Stimulated activated CD8-positive, alpha-beta memory T cell treated with anti-CD3 and anti-CD28 coated beads, Interleukin-15, amount 100 ng/mL, for 4 hours (primary cell): ENCODE results near the gene WNT5B.

ENCODE experiments used
- DNase-seq, 2 donors: peaks; one replicate each; pipeline ENCODE4 v3.0.0-alpha.2; 2020; ENCODE audit warnings: low read depth in 2 of 2

WNT5B gene

GRCh38 chr12:1630133-1630826, 1.2 kb downstream of the WNT5B start:
- no peak for DNase-seq

- DNase-seq: no peak
Observed at GRCh38 chr12:1630827-1631591, 2.0 kb downstream of the WNT5B start.

DNA sequence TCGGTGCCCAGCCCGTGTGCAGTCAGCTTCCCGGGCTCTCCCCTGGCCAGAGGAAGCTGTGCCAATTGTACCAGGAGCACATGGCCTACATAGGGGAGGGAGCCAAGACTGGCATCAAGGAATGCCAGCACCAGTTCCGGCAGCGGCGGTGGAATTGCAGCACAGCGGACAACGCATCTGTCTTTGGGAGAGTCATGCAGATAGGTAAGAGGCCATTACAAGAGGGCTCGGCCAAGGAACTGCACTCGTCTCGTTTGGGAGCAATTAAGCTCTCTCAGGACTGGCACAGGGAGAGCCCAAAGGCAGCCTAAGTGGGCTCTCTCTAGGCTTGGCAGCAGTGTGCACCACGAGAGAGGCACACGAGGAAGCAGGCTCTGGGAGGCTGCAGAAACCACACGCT, 3.7 kb downstream of the WNT5B start:
- DNase-seq: no peak

- DNase-seq: no peak
Observed at GRCh38 chr12:1633459-1633858, 4.4 kb downstream of the WNT5B start.

- no peak for DNase-seq
Observed at GRCh38 chr12:1634149-1634548, 5.1 kb downstream of the WNT5B start.

DNA sequence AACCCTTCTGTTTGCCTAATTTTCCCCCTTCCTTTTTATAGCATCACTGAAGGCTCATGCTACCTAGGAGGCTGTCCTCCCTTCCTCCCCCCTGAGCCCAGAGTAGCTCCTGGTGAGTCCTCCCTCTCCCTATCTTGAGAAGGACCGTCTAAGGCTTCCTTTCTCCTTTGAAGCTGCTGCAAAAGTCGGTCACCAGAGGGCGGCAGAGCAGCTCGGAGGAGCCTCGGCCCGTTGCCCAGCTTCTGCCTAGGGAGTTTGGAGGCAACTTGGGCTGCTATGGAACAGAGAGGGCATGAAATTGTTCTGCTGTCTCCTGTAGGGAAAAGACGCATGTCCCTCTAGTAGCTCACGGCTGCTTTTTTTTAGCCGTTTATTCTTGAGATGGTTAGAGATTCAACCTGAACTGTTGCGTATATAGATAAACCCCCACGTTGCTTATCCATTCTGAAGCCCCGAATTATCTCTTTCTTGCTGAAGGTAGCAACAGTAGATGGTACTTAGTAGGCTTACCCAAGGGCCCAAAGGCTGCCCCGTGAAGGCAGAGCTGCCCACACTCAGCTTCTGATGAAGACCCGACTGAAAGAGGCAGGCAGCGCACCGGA, 5.7 kb downstream of the WNT5B start:
- DNase-seq: peak; percentile 17 to 20

GRCh38 chr12:1635301-1636095, 6.5 kb downstream of the WNT5B start:
- no peak for DNase-seq

DNA sequence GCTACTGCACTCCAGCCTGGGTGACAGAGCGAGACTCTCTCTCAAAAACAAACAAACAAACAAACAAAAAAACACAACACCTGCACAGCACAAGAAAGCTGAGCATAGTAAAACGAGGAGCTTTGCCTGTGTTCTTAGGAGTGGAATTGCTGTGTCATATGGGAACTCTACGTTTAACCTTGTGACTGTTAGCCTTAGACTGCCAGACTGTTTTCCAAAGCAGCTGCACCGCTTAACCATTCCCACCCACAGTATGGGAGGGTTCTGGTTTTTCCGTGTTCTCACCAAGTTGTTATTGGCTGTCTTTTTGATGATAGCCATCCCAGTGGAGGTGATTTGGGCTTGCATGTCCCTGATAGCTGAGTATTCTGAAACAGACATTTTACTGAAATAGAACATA, 9.2 kb downstream of the WNT5B start:
- DNase-seq: no peak

GRCh38 chr12:1639538-1639937, 10.5 kb downstream of the WNT5B start:
- DNase-seq: no peak

- DNase-seq: no peak
Observed at GRCh38 chr12:1640328-1641234, 11.6 kb downstream of the WNT5B start.

- DNase-seq: no peak
Observed at GRCh38 chr12:1642513-1642912, 13.5 kb downstream of the WNT5B start.

- no peak for DNase-seq
Observed at GRCh38 chr12:1643043-1643442, 14.0 kb downstream of the WNT5B start.

DNA sequence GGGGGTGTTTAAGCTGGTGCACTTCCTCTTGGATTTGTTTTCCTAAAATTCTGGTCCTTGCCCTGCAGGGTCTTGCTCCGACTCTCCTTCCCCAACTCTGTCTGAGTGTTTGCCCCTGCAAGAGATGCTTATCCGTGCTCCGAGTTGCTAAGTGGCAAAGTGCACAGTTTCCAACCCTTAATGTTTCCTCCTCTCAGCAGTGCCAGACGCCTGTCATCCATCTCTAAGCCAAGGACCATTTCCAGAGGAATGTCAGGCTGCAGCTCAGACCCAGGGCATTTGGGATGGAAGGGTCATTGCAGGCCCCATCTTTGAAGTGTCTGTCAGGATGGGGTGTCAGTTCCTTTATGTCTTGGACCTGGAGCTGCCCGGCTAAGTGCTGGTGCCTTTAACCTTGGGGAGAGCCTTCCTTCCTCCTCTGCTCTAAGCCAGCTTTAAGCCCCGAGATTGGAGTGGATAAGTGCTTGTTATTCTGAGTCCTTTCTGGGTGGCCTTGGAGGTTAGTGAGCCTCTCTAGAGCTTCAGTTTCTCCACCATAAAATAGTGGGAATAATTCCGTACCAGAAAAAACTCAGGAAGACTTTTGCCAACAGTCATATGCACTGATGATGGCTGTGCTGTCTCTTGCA, 15.0 kb downstream of the WNT5B start:
- DNase-seq: no peak

DNA sequence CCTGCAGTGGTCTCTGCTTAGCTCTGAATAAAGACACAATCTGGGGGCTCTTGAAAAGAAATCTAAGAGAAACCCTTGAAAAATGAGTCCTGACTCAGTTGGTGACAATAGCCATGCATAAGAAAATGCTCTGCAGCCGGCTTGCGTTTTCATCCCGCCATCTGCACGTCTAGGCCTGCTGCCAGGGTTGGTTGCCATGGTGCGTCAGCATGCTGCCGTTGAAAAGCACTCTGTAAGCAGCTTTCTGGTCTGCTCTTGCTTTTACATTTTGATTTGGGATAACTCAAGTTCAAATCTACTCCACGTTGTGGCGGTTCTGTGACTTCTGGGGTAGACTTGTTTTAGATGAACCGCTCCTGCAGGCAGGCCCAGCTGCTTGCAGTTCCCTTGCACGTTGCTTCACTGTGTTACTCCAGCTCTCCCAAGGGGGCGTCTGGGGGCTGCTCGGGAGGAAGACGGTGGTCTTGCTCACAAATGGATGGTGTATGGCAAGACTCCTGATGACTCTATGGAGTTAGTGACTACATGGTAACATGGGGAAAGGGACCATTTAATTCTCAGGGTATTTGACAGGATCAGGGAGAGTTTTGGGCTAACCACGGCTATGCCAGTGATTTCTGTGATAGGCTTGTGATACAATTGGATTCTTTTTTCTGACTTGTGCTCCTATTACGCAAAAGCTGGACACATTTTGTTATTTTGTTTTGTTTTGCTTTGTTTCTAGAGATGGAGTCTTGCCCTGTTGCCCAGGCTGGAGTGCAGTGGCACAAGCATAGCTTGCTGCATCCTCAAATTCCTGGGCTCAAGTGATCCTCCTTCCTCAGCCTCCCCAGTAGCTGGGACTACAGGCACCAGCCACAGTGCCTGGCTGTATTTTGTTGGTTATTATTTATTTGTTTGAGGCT, 15.8 kb downstream of the WNT5B start:
- no peak for DNase-seq

- DNase-seq: no peak
Observed at GRCh38 chr12:1645819-1646218, 16.8 kb downstream of the WNT5B start.

DNA sequence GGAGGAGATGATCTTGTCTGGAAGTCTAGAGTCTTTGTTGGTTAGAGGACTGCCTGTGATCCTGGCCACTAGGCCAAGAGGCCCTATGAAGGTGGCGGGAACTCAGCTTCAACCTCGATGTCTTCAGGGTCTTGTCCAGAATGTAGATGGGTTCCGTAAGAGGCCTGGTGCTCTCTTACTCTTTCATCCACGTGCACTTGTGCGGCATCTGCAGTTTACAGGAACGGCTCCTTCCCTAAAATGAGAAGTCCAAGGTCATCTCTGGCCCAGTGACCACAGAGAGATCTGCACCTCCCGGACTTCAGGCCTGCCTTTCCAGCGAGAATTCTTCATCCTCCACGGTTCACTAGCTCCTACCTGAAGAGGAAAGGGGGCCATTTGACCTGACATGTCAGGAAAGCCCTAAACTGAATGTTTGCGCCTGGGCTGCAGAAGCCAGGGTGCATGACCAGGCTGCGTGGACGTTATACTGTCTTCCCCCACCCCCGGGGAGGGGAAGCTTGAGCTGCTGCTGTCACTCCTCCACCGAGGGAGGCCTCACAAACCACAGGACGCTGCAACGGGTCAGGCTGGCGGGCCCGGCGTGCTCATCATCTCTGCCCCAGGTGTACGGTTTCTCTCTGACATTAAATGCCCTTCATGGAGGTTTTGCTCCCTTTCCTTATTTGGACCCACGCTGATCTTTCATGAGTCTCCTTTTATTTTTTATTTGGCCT, 17.7 kb downstream of the WNT5B start:
- DNase-seq: no peak

- DNase-seq: no peak
Observed at GRCh38 chr12:1647285-1647669, 18.2 kb downstream of the WNT5B start.

- DNase-seq: no peak
Observed at GRCh38 chr12:1650260-1650977, 21.4 kb downstream of the WNT5B start.
